Esophagus muscularis mucosa (tissue), 4 donors: ENCODE results near the gene CORIN. TPM values are rescaled to one million over a fixed set of nuclear protein-coding genes. Genes with fewer than 3 reads are reported as not detected.

Experiments
- DNase-seq: peaks from one replicate; pipeline ENCODE4 v3.0.0-alpha.2; 2017; ENCODE audit errors: extremely low spot score
- H3K27ac ChIP-seq, 4 donors: fragments of 200-600 bp; sonication (generic); replicated peaks in 1 of 4; 1 replicate in 3 of 4; 2 replicates in 1 of 4; pipeline ENCODE4 v1.5.1; 2016 to 2019; ENCODE audit warnings: mild to moderate bottlenecking in 1 of 4
- H3K27me3 ChIP-seq, 4 donors: fragments of 200-600 bp; sonication (generic); one replicate each; pipeline versions ENCODE4 v1.5.1 to v1.6.0; 2016 to 2019
- H3K36me3 ChIP-seq, 4 donors: fragments of 200-600 bp; sonication (generic); one replicate each; pipeline ENCODE4 v1.5.1; 2016 to 2019
- H3K4me1 ChIP-seq, 4 donors: fragments of 200-600 bp; sonication (generic); one replicate each; pipeline ENCODE4 v1.5.1; 2016 to 2019
- H3K4me3 ChIP-seq, 4 donors: fragments of 200-600 bp; sonication (generic); 1 replicate in 2 of 4; 2 replicates in 2 of 4; pipeline ENCODE4 v1.5.1; 2016 to 2019; ENCODE audit warnings: mild to moderate bottlenecking in 4 of 4, moderate library complexity in 1 of 4
- H3K9me3 ChIP-seq, 4 donors: fragments of 200-600 bp; sonication (generic); 1 replicate in 3 of 4; 2 replicates in 1 of 4; pipeline ENCODE4 v1.5.1; 2016 to 2019
- EP300 ChIP-seq: sonication (generic); formaldehyde crosslinking; IDR thresholded peaks from one replicate; pipeline ENCODE4 v1.6.1; 2017; ENCODE audit warnings: antibody characterized with exemption
- POLR2A ChIP-seq: fragments of 450-650 bp; IDR thresholded peaks from one replicate; pipeline ENCODE4 v1.6.1; 2017; ENCODE audit warnings: antibody characterized with exemption, moderate library complexity, mild to moderate bottlenecking, low read depth
- POLR2AphosphoS5 ChIP-seq, 2 donors: sonication (generic); formaldehyde crosslinking; IDR thresholded peaks; one replicate each; pipeline ENCODE4 v1.6.1; 2017; ENCODE audit warnings: antibody characterized with exemption in 2 of 2
- WGBS: methylation state at CpG from one replicate; pipeline ENCODE4 v1.1.5; 2018; 5-methylcytosine and 5-hydroxymethylcytosine counted together
- intact Hi-C: fragments of 100-400 bp; cut with DNase I; formaldehyde crosslinking; loops from one replicate; pipeline ENCODE4 v1.15.1; 2023
- total RNA-seq, 4 donors: library from RNA; depleted of rRNA; stranded (reverse); fragments of >200 nt; gene quantifications; one replicate each; pipeline versions ENCODE4 v1.1.0 to v1.2.1, GENCODE V29; 2016
- TF ChIP-seq, protein P1 (sequence below), 3 experiments: fragments of 200-600 bp in 2 of 3; fragments of 450-650 bp in 1 of 3; sonication (generic) in 2 of 3; IDR thresholded peaks; one replicate each; pipeline ENCODE4 v1.5.1; 2017 to 2019; ENCODE audit warnings: antibody characterized with exemption in 3 of 3, mild to moderate bottlenecking in 2 of 3, moderate library complexity in 1 of 3

The CORIN gene
- total RNA-seq, 4 donors from 2014 or later, result 1.2 to 4.8 (median 2.8) TPM

DNA sequence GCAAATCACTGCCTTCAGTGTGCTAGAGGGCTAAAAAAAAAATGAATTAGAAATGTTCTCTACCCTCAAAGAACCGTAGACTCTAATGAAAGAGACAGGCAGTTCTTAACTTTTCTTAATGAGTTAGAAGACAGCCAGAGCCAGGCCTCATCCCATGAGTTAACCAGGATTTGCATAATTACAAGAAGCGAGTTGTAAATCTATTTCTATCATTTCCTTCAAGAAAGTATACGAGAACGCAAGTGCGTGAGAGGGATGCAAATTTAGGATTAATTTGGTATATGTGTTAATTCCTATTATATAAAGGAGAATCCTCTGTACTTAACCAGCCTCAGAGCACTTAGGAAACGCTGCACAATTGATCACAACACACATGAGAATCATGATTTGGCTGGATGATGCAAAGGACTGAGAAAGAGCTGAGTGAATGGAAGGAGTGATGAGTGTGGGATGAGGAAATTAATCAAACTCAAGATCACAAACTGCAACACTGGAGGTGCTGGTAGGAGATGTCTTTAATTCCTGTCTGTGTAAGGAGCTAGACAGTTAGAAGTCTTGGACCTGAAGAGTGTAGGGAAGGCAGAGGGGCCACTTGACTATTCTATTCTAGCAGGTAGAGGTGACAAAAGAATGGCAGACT is 195.6 kb downstream of the CORIN start:
- H3K27ac ChIP-seq, result no peak overlapping the region

DNA sequence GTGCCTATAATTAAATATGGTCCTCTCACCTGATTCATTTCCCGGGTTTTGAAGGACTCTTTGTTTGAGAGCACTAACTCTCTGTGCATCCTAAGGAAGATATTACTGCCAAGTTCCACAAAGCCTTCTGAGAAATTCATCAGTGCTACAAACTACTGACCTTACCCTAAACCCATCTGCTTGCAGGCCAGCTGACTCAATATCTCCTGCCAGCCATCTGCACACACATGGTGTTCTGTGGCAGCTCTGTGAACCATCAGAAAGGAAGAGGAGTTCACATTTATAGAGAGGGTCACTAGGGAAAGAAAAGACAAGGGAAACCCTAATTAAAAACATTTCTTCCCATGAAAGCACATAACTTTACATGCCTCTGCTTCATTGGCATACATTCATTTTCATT is 196.1 kb downstream of the CORIN start:
- Histone ChIP-seq H3K9me3 (no peaks in the 10 kb centered on the region), H3K27ac (no peak overlapping the region), H3K4me1 (no peaks in the 10 kb centered on the region), H3K4me3 (no peak overlapping the region), H3K36me3 (no peaks in the 10 kb centered on the region), H3K27me3 (no peaks in the 10 kb centered on the region)
- DNase-seq, result no peak
- TF ChIP-seq POLR2AphosphoS5 (IDR thresholded peaks at IDR 0.05) (no peak), POLR2A (no peak), EP300 (no peak)
- TF ChIP-seq, protein P1, sequence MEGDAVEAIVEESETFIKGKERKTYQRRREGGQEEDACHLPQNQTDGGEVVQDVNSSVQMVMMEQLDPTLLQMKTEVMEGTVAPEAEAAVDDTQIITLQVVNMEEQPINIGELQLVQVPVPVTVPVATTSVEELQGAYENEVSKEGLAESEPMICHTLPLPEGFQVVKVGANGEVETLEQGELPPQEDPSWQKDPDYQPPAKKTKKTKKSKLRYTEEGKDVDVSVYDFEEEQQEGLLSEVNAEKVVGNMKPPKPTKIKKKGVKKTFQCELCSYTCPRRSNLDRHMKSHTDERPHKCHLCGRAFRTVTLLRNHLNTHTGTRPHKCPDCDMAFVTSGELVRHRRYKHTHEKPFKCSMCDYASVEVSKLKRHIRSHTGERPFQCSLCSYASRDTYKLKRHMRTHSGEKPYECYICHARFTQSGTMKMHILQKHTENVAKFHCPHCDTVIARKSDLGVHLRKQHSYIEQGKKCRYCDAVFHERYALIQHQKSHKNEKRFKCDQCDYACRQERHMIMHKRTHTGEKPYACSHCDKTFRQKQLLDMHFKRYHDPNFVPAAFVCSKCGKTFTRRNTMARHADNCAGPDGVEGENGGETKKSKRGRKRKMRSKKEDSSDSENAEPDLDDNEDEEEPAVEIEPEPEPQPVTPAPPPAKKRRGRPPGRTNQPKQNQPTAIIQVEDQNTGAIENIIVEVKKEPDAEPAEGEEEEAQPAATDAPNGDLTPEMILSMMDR (IDR thresholded peaks at IDR 0.05), result no peak
- WGBS, result 64% methylated on average over 1 of the region's 1 CpG
- intact Hi-C loops, result no loop called here

More for the DNA sequence above, 195.6 kb downstream of the CORIN start:
- Histone ChIP-seq H3K9me3 (no peaks in the 10 kb centered on the region), H3K27me3 (no peaks in the 10 kb centered on the region), H3K4me3 (no peak overlapping the region), H3K4me1 (no peaks in the 10 kb centered on the region), H3K36me3 (no peaks in the 10 kb centered on the region)
- intact Hi-C loops, result no loop called here
- DNase-seq, result no peak
- TF ChIP-seq POLR2AphosphoS5 (IDR thresholded peaks at IDR 0.05) (no peak), POLR2A (no peak), EP300 (no peak)
- TF ChIP-seq, protein P1 (IDR thresholded peaks at IDR 0.05), result no peak
- WGBS, result 93% methylated on average over 6 of the region's 6 CpGs

DNA sequence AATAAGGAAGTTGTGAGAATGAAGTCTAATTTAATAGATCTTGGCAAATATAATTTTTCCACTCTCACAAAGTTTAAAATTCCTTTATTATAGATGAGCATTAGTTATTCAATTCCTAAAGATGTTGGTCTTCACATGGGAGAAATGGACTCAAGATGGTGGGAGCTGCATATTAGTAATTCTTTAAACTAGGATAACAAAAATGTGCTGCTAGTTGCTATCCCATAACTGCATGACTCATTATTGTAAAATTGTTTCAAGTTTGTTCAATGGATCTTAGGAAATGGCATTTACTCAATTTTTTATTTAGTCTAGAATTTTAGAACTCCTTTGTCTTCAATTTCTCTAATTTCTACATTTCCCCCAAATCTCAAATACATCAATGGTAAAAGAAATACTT is 197.0 kb downstream of the CORIN start:
- H3K9me3 ChIP-seq, result no peaks in the 10 kb centered on the region
- TF ChIP-seq POLR2AphosphoS5 (IDR thresholded peaks at IDR 0.05), result no peak
- TF ChIP-seq EP300, result no peak
- no peak for TF ChIP-seq POLR2A
- TF ChIP-seq, protein P1 (IDR thresholded peaks at IDR 0.05), result no peak
- no peak for DNase-seq
- H3K27me3 ChIP-seq, result no peaks in the 10 kb centered on the region
- H3K36me3 ChIP-seq, result no peaks in the 10 kb centered on the region
- H3K4me1 ChIP-seq, result no peaks in the 10 kb centered on the region
- no peak overlapping the region for H3K4me3 ChIP-seq
- intact Hi-C loops, result no loop called here
- no peak overlapping the region for H3K27ac ChIP-seq

DNA sequence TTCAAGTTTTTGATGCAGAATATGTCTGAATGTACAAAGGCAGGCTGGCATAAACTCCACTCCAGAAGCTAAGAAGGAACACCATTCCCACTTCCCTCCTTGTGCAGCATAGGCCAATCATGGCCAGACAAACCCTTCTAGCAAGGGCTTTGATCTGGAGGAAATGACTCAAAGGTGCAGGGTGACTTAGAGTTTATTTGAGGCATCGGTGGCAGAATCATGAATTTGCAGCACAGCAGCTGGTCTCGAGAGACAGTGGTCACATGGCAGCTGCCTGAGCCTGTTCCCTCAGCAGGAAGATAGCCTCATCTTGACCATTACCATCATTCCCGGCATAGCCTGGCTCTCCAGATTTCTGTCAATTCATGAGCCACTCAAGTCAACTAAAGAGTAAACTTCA is 198.3 kb downstream of the CORIN start:
- H3K27me3 ChIP-seq, result no peaks in the 10 kb centered on the region
- no peaks in the 10 kb centered on the region for H3K9me3 ChIP-seq
- TF ChIP-seq EP300 (no peak), POLR2A (no peak), POLR2AphosphoS5 (IDR thresholded peaks at IDR 0.05) (no peak)
- TF ChIP-seq, protein P1 (IDR thresholded peaks at IDR 0.05), result no peak

DNA sequence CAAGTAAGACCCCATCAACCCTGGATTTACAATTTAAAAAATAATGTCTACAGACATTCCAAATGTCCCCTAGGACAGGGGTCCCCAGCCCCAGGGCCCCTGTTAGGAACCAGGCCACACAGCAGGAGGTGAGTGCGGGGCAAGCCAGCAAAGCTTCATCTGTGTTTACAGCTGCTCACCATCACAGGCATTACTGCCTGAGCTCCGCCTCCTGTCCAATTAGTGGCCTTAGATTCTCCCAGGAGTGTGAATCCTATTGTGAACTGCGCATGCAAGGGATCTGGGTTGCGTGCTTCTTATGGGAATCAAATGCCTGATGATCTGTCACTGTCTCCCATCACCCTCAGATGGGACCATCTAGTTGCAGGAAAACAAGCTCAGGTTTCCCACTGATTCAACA is 206.7 kb downstream of the CORIN start:
- WGBS, result 86% methylated on average over 4 of the region's 4 CpGs
- H3K4me3 ChIP-seq, result no peak overlapping the region
- peak overlapping the region in 2 of 4 donors; percentile 13 to 37 for H3K27ac ChIP-seq
- intact Hi-C loops, result no loop called here
- no peak for TF ChIP-seq EP300
- TF ChIP-seq, protein P1 (IDR thresholded peaks at IDR 0.05), result no peak
- TF ChIP-seq POLR2A, result no peak
- no peak for TF ChIP-seq POLR2AphosphoS5 (IDR thresholded peaks at IDR 0.05)
- H3K4me1 ChIP-seq, result peaks cover 0 to 5% (median 0%) of the 10 kb centered on the region in 4 donors
- no peaks in the 10 kb centered on the region for H3K36me3 ChIP-seq
- no peak for DNase-seq
- H3K27me3 ChIP-seq, result no peaks in the 10 kb centered on the region
- H3K9me3 ChIP-seq, result no peaks in the 10 kb centered on the region

More for the DNA sequence above, 198.3 kb downstream of the CORIN start:
- Histone ChIP-seq H3K4me1 (no peaks in the 10 kb centered on the region), H3K36me3 (no peaks in the 10 kb centered on the region), H3K27ac (no peak overlapping the region), H3K4me3 (no peak overlapping the region)
- WGBS, result 43% methylated on average over 3 of the region's 3 CpGs
- DNase-seq, result no peak
- intact Hi-C loops, result no loop called here
